HG03175 (cell line): ENCODE results near the gene ANKRD13B.
A peak's percentile ranks its signal among the peaks of the same experiment; 100 is the strongest.
"Not testable (repeated sequence)": the region's sequence is repeated elsewhere in the genome, so short reads cannot be mapped to it uniquely, and the experiment has no call there.

Source experiments
- ATAC-seq: cut with Tn5 transposase; IDR thresholded peaks from one replicate; pipeline ENCODE4 v1.9.1; 2021; ENCODE audit warnings: mild to moderate bottlenecking, moderate library complexity; ENCODE audit not compliant: unreplicated experiment

ANKRD13B gene

DNA sequence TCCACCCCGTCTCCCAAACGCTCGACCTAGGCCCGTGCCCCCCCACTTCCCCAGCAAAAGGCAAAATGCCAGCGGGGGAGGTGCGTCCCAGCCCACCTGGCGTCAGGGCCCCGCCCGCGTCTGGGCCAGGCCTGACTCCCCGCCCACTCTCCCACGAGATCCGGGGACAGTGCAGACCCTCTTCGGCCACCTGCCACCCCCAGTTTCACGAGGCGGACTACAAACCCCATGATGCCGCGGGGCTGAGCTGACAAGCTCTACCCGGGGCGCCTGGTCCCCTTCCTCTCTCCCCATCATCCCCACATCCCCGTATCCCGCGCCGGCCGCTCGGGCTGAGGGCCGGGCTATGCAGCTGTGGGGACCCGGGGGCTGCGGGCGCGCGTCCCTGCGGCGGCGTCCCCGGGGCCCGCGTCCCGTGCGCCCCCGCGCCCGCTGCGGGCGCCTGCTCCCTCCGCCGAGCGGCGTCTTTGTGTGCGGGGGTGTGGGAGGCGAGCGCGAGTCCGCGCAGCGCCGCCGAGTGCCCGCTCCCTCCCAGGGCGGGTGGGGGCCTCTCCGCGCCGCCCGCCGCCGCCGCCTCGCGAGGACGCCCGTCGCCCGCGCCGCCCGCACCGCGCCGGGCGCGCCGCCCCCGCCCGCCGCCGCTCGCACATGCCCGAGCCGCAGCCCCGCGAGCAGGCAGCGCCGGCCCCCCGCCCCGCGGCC lies at the start of gene ANKRD13B:
TSS of gene ANKRD13B (plus strand) at position 283 of the 702 bp plus-strand sequence. CDS start 490 bp downstream, outside the sequence.
- no peak for ATAC-seq

DNA sequence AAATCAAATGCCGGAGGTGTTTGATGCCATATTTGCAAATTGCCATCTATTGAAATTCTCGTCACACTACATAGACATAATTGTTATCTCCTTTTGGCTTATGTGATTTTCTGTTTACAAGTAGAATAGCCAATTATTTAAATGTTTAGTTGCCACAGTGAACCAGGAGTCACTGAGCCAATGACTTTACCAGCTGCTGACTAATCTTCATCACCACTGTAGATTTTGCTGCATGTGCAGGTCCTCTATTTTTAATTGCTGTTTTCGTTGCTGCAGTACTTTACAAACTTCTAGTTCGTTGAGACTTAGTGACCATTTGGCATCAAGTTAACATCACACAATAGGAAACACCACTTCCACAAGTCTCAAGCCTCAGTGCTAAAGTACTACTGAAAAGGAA lies 48.9 kb upstream of the ANKRD13B start:
- ATAC-seq = no peak

DNA sequence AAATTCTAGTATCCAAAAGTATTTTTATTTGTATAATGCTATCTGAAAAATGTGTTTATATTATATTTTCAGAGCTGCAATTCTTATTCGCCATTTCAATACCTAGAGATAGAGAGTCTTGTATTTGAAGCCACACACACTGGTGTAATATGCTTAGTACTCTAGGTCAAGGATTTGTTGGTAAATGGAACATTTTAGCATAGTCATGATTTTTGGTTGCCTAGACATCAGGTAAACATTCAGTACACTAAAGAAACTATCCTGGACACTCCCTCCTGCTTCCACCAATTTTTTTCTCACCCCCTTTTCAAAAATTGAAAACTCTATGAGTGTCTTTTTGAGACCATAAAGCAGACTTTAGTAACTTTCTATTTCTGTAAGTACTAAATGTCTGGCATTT lies 46.8 kb upstream of the ANKRD13B start:
- no peak for ATAC-seq

DNA sequence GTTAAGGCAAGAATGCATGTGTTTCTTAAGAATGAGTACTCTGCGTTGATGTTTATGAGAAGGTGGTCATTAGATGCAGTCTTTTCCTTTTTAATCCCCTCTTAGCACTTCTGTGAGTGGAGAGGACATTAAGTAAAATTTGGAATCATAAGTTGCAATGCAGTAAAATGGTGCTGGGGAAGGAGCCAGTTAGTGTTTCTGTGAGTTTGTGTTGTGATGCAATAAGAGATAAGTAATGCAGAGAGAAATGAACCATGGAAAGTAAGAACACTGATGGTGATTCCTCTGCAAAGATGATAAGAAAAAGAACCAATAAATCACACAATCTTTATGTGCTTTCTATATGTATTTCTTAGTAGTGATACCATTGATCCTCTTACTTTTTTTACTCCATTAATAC lies 46.1 kb upstream of the ANKRD13B start:
- ATAC-seq = no peak

DNA sequence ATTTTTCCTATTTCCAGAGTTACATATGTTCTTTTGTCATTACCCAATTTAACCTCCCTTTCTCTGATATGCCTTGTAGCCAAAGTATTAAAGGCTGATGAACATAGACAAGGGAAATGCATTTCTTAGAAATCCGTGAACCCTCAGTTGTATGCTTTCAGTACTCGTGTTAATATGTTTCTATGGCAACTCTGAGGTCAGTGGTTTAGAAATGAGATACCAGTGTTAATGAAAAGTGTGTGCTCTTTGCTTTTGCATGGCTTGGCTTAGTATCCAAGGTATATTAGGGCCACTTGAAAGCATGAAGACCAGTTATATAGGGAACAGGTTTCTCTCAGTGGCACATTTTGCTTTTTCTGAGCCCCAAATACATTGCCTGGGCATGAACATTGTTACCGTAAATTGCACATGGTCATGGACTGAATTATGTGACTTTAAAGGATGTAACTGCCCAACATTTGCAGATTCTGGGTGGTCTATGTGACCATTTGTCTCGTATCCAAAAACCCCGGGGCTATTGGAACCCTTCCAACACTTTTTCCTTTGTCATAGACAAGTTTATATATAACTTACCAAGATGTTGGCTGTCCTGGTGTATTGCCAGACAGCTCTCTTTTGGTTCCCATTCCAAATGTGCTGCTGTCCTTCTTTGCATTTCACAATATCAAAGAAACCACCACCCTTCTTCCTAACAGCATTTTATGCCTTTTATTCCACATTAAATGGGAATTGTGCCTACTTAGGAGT lies 43.6 kb upstream of the ANKRD13B start:
- ATAC-seq = peak; percentile 57

DNA sequence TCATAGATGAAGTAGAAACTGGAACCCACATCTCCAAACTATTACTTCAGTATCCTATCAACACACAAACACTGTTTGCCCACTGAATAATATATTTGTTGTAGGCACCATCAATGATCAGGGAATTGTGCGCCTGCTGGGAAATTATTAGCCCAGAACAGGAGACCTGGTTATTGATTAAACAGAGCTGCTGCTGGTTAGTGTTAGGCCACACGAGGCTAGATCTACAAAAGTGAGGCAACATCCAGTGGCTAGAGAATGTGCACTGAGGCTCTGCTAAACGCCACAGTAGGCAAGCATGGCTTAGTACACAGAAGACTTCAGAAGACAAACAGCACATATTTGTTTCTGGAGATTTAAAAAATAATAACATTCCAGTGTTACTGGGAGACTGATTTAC lies 37.1 kb upstream of the ANKRD13B start:
- ATAC-seq = no peak

DNA sequence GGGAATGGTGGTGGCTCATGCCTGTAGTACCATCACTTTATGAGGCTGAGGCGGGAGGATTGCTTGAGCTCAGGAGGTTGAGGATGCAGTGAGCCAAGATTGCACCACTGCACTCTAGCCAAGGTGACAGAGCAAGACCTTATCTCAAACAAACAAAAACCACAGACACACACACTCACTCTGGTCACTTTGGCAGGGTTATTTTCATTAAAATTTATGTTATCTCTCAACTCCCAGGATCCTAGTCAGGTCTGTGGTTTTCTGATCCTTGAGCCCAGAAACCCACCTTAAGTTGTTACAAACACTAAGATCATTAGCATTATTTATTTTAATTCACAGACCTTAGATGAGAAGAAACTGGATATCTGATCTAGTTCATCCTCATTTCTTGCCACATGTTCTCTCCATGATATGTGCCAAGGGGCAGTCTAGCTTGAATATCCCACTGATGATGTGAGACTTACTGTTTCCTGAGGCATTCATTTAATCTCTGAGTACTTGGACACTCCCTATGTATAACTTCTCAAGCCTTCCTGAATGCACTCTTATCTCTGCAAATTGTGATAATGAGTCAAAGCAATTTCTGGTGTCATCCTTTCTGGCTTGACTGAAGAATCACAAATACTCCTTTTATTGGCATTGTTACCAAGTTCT lies 35.7 kb upstream of the ANKRD13B start:
- no peak for ATAC-seq

DNA sequence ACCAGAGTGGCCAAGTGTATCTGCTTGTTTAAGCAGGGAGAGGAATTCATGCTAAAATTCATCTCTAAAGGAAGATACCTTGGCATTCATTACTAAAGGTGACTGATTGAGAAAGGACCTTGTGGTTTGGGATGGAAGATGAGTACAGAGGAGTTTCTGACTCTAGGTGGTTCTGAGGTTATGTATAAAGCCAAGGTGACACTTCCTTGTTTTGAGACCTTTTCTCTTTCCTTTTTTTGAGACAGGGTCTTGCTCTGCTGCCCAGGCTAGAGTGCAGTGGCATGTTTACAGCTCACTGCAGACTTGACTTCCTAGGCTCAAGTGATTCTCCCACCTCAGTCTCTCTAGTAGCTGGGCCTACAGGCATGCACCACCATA lies 35.2 kb upstream of the ANKRD13B start:
- ATAC-seq = peak; percentile 45

DNA sequence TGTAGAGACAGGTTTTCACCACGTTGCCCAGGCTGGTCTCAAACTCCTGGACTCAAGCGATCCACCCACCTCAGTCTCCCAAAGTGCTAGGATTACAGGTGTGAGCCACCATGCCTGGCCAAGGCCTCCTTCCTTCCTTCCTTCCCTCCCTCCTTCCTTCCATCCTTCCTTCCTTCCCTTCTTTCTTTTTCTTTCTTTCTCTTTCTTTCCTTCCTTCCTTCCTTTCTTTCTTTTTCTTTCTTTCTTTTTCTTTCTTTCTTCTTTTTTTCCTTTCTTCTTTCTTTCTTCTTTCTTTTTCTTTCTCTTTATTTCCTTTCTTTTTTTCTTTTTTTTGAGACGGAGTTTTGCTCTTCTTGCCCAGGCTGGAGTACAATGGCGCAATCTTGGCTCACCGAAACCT lies 34.8 kb upstream of the ANKRD13B start:
- ATAC-seq = not testable (repeated sequence)

DNA sequence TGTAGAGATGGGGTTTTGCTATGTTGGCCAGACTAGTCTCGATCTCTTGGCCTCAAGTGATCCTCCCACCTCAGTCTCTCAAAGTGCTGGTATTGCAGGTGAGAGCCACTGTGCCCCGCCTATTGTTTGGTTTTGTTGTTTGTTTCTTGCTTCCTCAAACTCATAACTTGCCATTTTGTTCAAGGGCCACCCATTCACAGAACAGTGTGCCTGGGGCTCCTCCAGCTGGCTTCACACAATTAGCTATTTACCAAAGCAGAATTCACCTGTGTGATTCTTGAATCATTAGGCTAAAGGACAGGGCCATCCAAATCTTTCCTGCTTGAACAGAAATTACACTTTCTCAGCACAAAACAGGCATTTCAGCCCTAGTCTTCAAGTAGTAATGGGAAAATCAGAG lies 33.3 kb upstream of the ANKRD13B start:
- no peak for ATAC-seq

DNA sequence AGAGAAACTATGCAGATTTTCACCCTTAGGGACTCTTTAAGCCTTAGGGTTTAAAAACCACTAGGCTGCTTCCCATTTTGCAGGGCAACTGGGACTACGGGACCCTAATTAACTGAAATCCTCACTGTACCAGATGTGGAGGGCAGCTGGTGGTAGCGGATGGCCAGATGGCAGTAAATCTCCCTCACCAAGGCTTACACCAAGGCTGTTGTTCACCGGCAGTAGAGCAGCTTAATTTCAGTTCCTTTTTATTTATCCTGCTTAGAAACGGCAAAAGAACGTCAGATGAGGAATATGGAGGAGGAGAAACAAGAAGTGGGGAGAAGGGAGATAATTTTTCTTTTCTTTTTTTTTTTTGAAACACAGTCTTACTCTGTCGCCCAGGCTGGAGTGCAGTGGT lies 32.6 kb upstream of the ANKRD13B start:
- peak; percentile 42 for ATAC-seq

DNA sequence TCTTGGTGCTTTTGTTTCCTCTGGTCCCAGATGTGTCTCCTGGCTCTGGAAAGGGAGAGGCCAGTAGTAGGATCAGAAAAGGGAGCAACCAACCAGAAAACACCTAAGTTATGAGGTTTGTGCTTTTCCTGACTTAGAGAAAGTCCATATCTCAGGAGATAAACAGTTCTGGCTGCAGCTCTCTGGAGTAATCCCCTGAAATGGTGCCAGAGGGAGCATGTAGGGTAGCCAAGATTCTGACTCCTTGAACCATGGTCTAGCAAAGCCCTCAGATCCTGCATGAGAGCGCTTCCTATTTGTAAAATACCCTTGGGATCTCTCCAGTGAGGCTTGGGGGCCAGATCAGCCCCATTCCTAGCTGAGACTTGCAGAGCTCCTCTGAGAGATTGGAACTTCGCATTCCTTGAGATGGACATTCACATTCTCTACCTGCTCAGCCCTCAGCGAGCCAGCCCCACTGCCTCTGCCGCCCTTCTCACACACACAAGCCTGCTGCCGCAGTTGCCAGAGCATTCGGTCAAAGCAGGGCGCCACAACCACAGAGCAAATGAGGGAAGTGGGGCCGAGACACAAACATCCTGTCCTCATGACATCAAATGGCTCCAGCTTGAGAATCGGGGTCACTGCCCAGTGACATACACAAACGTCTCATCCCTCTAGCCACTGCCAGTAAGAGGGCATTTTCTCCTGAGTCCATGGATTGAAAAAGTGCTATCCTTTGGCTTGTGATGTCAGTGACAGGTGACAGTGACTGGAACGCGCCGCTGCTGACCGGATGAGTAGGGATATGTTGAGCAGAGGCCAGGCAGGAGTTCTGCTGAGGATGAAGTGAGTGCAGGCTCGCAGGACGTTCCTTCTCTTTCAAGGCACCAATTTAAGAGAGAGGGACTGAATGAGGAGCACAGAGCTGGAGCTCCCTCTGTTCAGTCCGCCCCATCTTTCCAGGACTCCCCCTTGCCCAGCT lies 31.1 kb upstream of the ANKRD13B start:
- no peak for ATAC-seq

DNA sequence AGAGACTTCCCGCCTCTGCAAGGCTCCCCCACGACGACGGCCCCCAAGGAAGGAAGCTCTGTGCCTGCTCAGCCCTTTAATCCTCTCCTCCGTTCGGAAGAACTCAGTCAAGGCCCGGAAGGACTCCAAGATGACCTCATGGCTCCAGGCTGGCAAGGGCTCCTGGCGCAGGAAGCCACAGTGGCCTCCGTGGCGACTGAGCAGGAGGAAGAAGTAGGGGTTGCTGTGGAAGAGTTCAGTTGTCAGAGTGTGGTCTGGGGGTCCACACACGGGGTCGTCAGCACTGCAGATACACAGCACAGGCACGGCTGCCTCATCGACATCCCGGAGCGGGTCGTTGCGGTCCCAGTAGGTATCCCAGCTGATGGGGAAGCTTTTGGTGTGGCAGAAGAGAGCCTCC lies 30.3 kb upstream of the ANKRD13B start:
- no peak for ATAC-seq

DNA sequence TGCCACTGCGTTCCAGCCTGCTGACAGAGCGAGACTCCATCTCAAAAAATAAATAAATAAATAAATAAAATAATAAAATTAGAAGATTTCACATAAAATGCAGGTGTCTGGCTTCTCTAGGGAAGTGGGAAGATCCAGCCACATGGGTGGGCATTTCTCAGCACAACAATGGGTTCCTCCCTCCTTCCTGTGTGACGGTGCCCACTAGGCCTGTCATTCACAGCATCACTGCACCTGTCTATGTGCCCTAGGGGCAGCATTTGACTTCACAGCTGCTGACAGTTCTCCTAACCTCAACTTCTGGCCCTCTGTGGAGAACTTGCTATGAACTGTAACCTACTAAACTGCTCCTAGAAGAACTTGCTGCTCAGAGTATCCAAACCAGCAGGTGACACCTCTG lies 29.1 kb upstream of the ANKRD13B start:
- ATAC-seq = no peak

DNA sequence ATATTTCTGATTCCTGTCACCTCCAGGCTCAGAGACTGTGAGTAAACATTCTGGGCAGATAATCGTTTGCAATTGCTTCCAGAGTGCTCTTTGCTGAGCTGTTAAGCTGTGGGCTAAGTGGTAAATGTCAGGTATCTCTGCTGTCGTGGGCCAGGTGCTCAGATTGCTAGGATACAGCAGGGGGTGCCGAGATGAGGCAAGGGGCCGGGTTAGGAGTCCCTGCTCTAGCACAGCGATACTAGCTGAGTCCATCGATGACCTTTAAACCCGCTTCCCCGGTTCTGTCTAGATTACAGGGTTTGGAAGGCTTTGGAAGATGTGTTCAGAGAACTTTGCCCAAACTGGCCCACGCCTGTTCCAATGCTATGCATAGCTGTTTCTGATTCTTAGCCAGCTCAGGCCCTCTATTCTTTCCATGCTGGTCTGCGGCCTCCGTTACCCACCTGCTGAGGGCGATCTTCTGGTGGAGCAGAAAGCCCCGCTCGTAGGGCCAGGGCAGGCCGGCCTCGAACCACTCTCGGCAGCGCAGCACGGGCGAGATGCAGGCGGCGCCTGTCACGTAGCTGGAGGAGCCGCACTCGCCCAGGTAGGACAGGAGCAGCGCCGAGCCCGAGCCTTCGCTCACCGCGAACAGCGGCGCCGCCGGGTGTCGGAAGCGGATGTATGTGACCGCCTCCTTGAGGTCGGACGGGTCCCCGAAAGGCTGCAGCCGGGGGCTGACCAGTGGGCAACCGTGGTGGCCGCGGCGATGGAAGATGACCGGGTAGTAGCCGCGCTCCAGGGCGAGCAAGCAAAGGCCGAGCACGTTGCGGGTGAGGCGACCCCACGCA lies 27.1 kb upstream of the ANKRD13B start:
- no peak for ATAC-seq

DNA sequence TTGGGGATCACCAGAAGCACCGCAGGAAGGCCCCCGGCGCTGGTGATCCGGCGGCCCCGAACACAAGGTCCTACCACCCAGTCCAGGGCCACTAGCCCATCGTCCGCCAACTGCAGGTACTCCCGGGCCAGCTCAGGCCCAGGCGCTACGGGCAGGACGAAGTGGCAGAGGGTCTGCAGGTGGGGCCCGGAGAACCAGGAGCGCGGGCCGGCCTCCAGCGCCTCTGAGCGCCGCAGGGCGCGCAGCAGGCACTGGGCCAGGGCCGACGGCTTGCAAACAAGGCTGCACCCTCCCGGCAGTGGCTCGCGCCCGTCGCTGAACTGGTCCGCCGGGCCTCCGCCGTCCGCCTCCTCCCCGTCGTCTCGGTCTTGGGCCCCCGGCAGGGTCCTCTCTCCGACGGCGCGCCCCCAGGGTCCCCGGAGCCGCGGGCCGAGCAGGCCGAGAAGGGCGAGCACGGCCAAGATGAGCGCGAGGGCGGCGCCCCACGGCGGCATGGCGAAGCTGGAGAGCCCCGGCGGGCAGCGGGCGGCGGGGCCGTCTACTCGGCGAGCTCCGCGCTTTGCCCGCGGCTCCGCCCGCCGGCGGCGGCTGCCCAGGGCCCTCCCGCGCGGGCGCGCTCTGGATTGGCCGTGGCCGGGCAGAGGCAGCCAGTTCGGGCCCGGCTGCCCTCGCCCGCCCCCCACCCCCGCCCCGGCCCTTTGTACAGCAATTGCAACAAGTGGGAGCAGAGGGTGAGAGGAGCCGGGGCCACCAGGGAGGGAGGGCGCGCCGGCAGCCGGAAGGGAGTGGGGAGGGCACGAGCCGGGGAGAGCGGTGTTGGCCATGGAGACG lies 26.2 kb upstream of the ANKRD13B start, which contains the start of gene ABHD15:
TSS of gene ABHD15 (minus strand) at position 565 of the 831 bp plus-strand sequence. CDS start at position 494, 71 bp downstream.
- ATAC-seq = peak; percentile 27

DNA sequence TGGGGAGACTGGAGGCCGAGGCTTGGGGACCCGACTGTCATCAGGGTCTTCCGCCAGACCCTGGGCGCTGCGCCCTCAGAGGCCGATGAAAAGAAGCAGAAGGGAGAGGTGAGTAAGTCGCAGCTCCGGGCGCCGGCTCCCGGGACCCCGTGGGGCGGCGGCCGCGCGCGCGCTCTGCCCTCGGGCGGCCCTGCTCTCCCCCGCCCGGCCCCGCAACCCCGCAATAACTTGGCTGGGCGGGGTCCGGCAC lies 25.7 kb upstream of the ANKRD13B start:
- ATAC-seq = peak; percentile 2

DNA sequence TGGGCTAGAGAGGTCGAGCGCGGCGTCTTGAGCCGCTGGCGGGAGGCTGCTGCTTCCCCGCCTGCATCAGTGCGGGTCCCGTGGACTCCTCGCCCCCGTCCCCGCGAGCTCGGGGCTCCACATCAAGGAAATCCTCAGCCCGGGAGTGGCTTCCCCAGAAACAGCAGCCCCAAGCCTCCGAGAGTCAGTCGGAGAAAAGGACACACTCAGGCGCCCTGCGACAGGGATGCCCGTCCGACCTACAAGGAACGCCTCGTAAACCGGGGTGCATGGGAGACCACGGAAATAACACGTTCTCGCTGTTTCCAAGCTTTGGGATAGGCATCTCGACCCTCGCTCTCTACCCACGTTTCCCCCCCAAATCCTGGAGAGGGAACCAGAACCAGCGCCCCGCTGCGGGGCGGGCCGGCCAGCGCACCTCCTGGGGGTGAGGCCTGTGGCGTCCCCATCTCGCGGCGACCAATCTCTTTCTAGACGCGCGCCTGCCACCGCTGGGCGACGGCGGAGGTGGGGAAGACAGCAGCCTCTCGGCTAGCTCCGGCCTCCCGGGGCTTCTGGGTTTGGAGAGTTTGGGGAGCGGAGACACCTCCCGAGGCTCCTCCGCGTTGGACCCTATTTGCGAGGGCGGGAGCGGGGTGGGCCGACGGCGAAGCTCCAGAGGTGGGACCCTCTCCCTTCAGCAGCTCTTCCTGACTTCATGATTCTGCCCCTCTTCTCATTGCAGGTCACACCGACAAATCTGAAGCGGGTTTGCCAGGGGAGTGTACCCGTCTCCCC lies 25.2 kb upstream of the ANKRD13B start:
- ATAC-seq = peak; percentile 36
